Head of caudate nucleus (tissue), 42 donors: ENCODE data around the gene FURIN.
A peak's percentile ranks its signal among the peaks of the same experiment; 100 is the strongest.
"Not testable (repeated sequence)": the region's sequence is repeated elsewhere in the genome, so short reads cannot be mapped to it uniquely, and the experiment has no call there.

Experiments used
- DNase-seq, 42 donors: peaks; one replicate each; pipeline versions ENCODE4 v3.0.0 to v3.0.0-alpha.2; 2020 to 2021; ENCODE audit warnings: mixed read lengths in 7 of 42
- intact Hi-C: fragments of 100-400 bp; cut with DNase I; formaldehyde crosslinking; loops from one replicate; pipeline ENCODE4 v1.15.0; 2022

FURIN gene

GRCh38 chr15:90866161-90866715, 2.1 kb upstream of the FURIN start:
- DNase-seq = no peak
- intact Hi-C loops = no loop called here

- intact Hi-C loops = no loop called here
- DNase-seq = no peak
These were observed 1.6 kb upstream of the FURIN start for GRCh38 chr15:90866800-90867199.

GRCh38 chr15:90869140-90869541, 753 bp downstream of the FURIN start:
- no peak for DNase-seq
- intact Hi-C loops = no loop called here

DNA sequence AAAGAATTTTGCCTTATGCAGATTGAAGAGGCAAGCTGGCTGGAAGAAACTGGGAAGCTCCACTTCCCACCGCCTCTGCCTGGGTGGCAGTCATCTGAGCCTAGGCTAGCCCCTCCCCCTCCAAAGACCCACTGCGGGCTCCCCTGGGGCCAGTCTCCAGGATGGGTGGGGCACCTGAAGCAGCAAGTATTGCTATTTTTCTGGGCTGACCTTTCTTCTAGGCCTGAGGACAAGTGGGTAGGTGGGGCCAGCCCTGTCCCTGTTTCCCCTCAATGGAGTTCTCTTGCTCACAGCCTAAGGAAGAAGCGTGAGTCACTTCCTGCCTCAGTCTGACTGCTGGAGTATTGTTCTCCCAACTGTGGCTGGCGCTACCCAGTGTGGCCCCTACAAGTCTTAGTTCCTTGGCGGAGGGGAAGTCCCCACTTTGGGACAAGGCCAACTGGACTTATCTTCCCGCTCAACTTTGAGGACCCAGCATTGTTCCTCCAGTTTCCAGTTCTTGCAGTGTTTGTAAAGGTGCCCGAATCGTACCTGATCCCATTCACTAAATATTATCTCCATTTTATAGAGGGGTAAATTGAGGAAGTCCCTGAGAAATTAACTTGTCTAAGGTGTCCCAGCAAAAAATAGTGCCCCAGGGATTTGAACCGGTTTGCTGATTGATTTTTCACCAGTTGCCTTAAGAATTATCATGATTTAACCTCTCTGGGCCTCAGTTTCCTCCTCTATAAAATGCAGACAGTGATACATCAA, 1.4 kb downstream of the FURIN start:
- intact Hi-C loops = loop anchor here (5.0 kb wide), 1 partner anchor 152 kb away; the partner anchor contains the start of gene BLM
- peak in 15 of 42 donors; percentile 36 to 84 (median 54) for DNase-seq

- intact Hi-C loops = loop anchor here (5.0 kb wide), 1 partner anchor 153 kb away; the partner anchor contains the start of gene BLM
- no peak for DNase-seq
These were observed 2.2 kb downstream of the FURIN start for GRCh38 chr15:90870354-90871138.

DNA sequence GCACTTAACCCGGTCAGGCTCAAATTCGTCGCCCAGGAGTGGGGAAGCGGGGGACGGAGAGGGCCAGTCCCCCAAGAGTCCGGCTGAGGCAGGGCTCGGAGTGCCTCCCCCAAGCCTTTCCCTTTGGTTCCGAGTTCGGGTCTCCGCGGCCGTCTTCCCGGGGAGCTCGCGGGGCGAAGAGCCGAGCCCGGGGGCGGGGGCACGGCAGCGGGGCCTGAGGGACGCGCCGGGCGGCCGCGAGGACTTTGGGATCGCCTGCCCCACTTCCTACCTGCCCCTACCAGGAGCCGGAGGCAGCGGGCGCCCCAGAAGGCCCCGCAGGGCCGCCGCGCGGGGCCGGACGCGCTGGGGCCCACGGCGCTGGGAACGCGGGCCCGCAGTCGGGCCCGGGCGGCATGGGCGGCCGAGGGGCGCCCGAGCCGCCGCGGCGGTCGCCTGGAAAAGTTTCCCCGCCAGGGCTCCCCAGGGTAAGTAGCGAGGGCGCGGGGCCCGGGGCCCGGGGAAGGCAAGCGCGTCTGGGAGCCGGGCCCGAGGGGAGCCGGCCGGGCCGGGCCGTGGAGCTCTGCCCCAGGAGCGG, 2.8 kb downstream of the FURIN start:
- intact Hi-C loops = loop anchor here (5.0 kb wide), 1 partner anchor 154 kb away; the partner anchor contains the start of gene BLM
- peak in 16 of 42 donors; percentile 32 to 62 (median 46) for DNase-seq

DNA sequence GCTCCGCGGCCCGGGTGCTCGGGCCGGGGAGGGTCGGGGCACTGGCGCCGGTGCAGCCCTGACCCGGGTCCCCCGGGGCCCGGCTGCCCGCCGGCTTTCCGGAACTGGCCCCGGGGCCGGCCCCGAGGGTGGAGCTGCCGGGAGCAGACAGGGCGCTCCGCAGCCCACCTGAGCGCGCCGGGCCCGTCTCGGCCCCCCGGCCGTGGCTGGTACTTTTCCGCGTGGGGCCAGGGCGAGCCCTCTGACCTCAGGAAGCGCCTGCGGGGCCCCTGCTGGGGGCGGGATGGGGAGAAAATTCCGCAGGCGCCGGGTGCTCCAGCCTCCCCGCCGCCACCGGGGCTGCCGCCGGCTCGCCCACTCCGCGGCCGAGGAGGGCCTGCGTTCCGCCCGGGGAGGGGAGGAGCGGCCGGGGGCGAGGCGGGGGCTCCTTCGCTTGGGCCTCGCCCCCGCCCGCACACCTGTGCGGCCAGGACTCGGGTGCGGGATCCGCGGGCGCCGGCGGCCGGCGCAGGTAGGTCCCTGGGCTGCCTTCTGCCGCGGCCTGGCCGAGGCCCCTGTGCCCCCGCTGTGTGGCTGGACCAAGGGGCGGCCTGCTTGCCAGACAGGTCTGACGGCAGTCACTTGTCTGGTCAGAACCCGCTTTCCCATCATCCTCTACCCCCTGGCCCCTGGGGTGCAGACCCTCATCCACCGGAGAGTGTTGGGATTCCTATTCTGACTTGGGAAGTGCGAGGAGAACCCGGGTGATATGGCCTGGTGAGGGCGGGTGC, 3.5 kb downstream of the FURIN start:
- DNase-seq = peak in 3 of 42 donors; percentile 38 to 44 (median 41)
- intact Hi-C loops = loop anchor here (5.0 kb wide), 1 partner anchor 155 kb away; the partner anchor contains the start of gene BLM

- DNase-seq = peak in 3 of 42 donors; percentile 49 to 74 (median 64)
These were observed 4.2 kb downstream of the FURIN start for GRCh38 chr15:90872486-90873184.

DNA sequence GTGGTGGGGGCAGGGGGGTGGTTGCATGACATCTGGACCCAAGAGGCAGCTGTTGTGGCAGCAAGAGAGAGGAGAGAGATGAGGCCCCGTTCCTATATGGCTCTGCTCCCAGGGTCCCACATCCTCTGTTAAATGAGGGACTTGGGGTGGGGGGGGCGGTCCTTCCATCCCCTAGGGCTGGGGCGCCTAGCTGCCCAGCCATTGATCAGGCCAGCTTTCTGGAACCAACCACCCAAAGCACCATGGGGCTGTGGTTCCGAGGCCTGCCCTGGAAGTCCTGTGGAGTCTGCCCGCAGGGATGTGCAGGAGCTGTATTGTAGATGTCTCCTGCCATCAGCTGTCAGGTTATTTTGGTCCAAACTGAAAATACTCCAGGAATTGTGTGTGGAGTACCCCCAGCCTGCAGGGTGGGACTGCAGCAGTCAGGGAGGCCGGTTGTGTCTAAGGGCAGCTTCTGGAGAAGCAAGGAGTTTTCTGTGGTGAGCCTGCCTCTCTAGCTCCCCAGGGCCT, 5.2 kb downstream of the FURIN start:
- DNase-seq = no peak
- intact Hi-C loops = loop anchor here (5.0 kb wide), 1 partner anchor 156 kb away; the partner anchor contains the start of gene BLM

More at GRCh38 chr15:90872486-90873184, 4.2 kb downstream of the FURIN start:
- intact Hi-C loops = loop anchor here (5.0 kb wide), 1 partner anchor 155 kb away; the partner anchor contains the start of gene BLM

- no peak for DNase-seq
- intact Hi-C loops = loop anchor here (5.0 kb wide), 1 partner anchor 157 kb away; the partner anchor contains the start of gene BLM
These were observed 5.7 kb downstream of the FURIN start for GRCh38 chr15:90873998-90874605.

DNA sequence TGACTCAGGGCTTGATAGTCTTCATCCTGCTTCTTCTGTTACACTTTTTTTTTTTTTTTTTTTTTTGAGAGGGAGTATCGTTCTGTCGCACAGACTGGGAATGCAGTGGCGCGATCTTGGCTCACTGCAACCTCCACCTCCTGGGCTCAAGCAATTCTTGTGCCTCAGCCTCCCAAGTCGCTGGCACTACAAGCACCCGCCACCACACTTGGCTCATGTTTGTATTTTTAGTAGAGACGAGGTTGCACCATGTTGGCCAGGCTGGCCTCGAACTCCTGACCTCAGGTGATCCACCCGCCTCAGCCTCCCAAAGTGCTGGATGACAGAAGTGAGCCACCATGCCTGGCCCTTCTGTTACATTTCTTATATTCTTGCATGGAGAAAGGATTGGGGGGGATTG, 6.6 kb downstream of the FURIN start:
- not testable (repeated sequence) for DNase-seq
- intact Hi-C loops = loop anchor here (5.0 kb wide), 1 partner anchor 158 kb away; the partner anchor contains the start of gene BLM

DNA sequence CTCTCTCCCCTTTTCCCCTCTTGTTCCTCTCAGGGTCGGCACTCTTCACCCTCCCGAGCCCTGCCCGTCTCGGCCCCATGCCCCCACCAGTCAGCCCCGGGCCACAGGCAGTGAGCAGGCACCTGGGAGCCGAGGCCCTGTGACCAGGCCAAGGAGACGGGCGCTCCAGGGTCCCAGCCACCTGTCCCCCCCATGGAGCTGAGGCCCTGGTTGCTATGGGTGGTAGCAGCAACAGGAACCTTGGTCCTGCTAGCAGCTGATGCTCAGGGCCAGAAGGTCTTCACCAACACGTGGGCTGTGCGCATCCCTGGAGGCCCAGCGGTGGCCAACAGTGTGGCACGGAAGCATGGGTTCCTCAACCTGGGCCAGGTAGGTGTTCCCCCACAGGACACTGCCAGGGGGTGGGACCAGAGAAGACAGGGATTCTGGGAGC, 7.2 kb downstream of the FURIN start:
- intact Hi-C loops = no loop called here
- no peak for DNase-seq

DNA sequence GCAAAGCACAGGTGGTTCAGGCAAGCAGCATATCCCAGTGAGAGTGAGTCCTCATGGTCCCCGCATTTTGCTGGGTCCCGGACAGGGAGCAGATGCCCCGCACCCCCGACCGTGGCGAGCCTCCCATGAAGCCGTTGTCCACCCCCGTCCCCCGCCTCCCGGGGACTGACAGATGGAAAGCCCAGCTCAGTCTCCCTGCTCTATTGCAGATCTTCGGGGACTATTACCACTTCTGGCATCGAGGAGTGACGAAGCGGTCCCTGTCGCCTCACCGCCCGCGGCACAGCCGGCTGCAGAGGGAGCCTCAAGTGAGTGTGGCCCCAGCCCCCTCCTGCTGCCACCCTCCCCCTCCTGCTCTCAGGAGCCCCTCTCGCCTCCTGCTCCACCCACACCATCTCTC, 7.7 kb downstream of the FURIN start:
- intact Hi-C loops = no loop called here

DNA sequence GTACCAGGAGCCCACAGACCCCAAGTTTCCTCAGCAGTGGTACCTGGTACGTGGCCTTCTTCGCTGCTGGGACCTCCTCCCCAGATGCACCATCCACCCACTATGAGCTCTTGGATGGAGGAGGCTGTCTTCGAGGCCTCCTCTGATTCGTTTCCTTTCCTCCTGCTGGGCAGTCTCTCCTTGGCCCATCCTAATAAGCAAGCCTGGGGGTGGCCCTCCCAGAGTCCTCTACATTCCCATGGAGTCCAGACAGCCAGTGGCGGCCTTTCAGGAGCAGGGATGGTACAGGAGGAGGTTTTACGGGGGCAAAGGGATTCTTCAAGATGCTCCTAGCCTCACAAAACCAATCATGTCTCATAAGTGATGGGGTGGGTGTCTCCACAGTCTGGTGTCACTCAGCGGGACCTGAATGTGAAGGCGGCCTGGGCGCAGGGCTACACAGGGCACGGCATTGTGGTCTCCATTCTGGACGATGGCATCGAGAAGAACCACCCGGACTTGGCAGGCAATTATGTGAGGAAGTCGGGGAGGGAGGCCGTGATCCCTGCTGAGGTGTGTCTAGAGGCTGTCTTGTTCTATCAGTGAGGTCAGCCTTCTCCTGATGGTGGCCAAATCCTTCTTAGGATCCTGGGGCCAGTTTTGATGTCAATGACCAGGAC, 8.3 kb downstream of the FURIN start:
- intact Hi-C loops = no loop called here

More for the DNA sequence above, 7.7 kb downstream of the FURIN start:
- DNase-seq = no peak

GRCh38 chr15:90877315-90877714, 8.9 kb downstream of the FURIN start:
- intact Hi-C loops = no loop called here
- DNase-seq = no peak

More for the DNA sequence above, 8.3 kb downstream of the FURIN start:
- DNase-seq = no peak

GRCh38 chr15:90877996-90878395, 9.6 kb downstream of the FURIN start:
- DNase-seq = no peak
- intact Hi-C loops = no loop called here
